Coronary artery (tissue), 2 donors: Measurements from ENCODE around the gene CEACAM20.
"Not testable (repeated sequence)": the region's sequence is repeated elsewhere in the genome, so short reads cannot be mapped to it uniquely, and the experiment has no call there.

Experiments
- DNase-seq: peaks from one replicate; pipeline ENCODE4 v3.0.0-alpha.2; 2017; ENCODE audit warnings: low spot score
- H3K27ac ChIP-seq, 2 donors: fragments of 200-600 bp; sonication (generic); one replicate each; pipeline ENCODE4 v1.5.1; 2016 to 2019
- H3K4me3 ChIP-seq: fragments of 200-600 bp; sonication (generic); 2 replicates; pipeline ENCODE4 v1.5.1; 2016; ENCODE audit warnings: mild to moderate bottlenecking, moderate library complexity
- CTCF ChIP-seq: fragments of 200-600 bp; sonication (generic); IDR thresholded peaks from one replicate; pipeline ENCODE4 v1.5.1; 2019; ENCODE audit warnings: antibody characterized with exemption

Gene CEACAM20

GRCh38 chr19:44548736-44549135 is 19.3 kb upstream of the CEACAM20 start:
- H3K27ac ChIP-seq, result no peak overlapping the region
- TF ChIP-seq CTCF, result no peak
- H3K4me3 ChIP-seq, result no peak overlapping the region
- no peak for DNase-seq

GRCh38 chr19:44544031-44544430 is 14.6 kb upstream of the CEACAM20 start:
- H3K27ac ChIP-seq, result no peak overlapping the region
- DNase-seq, result no peak
- no peak for TF ChIP-seq CTCF
- no peak overlapping the region for H3K4me3 ChIP-seq

GRCh38 chr19:44542671-44543070 is 13.2 kb upstream of the CEACAM20 start:
- no peak for TF ChIP-seq CTCF
- no peak for DNase-seq
- H3K4me3 ChIP-seq, result no peak overlapping the region

GRCh38 chr19:44540736-44541135 is 11.3 kb upstream of the CEACAM20 start:
- peak; percentile 33 for DNase-seq
- Histone ChIP-seq H3K27ac (no peak overlapping the region), H3K4me3 (no peak overlapping the region)
- no peak for TF ChIP-seq CTCF

More at GRCh38 chr19:44542671-44543070, 13.2 kb upstream of the CEACAM20 start:
- no peak overlapping the region for H3K27ac ChIP-seq

- no peak for TF ChIP-seq CTCF
- no peak overlapping the region for H3K4me3 ChIP-seq
- DNase-seq, result peak; percentile 3
- H3K27ac ChIP-seq, result no peak overlapping the region
Observed at GRCh38 chr19:44539991-44540390, 10.5 kb upstream of the CEACAM20 start.

- no peak for TF ChIP-seq CTCF
- peak; percentile 24 for DNase-seq
Observed at GRCh38 chr19:44539236-44539826, 9.9 kb upstream of the CEACAM20 start.

GRCh38 chr19:44535361-44535760 is 5.9 kb upstream of the CEACAM20 start:
- H3K27ac ChIP-seq, DNase-seq, H3K4me3 ChIP-seq: not testable (repeated sequence)

More at GRCh38 chr19:44539236-44539826, 9.9 kb upstream of the CEACAM20 start:
- no peak overlapping the region for H3K27ac ChIP-seq
- no peak overlapping the region for H3K4me3 ChIP-seq

- H3K4me3 ChIP-seq, result no peak overlapping the region
- H3K27ac ChIP-seq, result no peak overlapping the region
- no peak for DNase-seq
- TF ChIP-seq CTCF, result no peak
Observed at GRCh38 chr19:44532819-44533218, 3.3 kb upstream of the CEACAM20 start.
